SU-DHL-6 (cell line): ENCODE results near the gene HTR2B.

Experiments
- EZH2phosphoT487 ChIP-seq: fragments of 200-600 bp; sonication (generic), shearing (Covaris generic); conservative IDR thresholded peaks from 2 replicates; pipeline ENCODE4 v1.6.1; 2018; ENCODE audit warnings: mild to moderate bottlenecking, antibody characterized with exemption, low read length, moderate library complexity, mixed read lengths
- TF ChIP-seq, protein P1 (sequence below): fragments of 200-600 bp; sonication (generic); IDR thresholded peaks from one replicate; pipeline ENCODE4 v1.5.1; 2017; ENCODE audit warnings: antibody characterized with exemption, mild to moderate bottlenecking, low read length, moderate library complexity; ENCODE audit not compliant: insufficient read depth, poor library complexity, severe bottlenecking

DNA sequence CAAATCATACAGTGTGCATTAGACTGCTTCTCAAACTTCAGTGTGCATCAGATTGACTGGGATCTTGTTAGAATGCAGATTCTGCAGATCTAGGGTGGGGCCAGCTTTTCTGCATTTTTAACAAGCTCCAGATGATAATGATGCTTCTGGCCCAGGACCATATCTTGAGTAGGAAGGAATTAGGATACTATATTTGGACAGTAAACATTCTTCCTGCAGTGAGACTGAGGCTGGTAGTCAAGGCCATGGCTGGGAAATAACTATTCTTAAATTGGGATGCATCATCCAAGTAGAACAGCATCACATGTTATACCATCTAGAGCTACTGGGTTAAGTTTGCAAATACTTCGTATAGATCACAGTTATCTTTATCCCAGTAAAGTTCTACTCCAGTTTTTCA, 45.2 kb upstream of the HTR2B start:
- TF ChIP-seq, protein P1, sequence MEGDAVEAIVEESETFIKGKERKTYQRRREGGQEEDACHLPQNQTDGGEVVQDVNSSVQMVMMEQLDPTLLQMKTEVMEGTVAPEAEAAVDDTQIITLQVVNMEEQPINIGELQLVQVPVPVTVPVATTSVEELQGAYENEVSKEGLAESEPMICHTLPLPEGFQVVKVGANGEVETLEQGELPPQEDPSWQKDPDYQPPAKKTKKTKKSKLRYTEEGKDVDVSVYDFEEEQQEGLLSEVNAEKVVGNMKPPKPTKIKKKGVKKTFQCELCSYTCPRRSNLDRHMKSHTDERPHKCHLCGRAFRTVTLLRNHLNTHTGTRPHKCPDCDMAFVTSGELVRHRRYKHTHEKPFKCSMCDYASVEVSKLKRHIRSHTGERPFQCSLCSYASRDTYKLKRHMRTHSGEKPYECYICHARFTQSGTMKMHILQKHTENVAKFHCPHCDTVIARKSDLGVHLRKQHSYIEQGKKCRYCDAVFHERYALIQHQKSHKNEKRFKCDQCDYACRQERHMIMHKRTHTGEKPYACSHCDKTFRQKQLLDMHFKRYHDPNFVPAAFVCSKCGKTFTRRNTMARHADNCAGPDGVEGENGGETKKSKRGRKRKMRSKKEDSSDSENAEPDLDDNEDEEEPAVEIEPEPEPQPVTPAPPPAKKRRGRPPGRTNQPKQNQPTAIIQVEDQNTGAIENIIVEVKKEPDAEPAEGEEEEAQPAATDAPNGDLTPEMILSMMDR: no peak
- no peak for TF ChIP-seq EZH2phosphoT487
